GM12864 (cell line): ENCODE results near the gene HAGHL.
"Not testable (repeated sequence)": the region's sequence is repeated elsewhere in the genome, so short reads cannot be mapped to it uniquely, and the experiment has no call there.

Experiments
- DNase-seq: peaks from one replicate; pipeline ENCODE4 v3.0.0-alpha.2; 2011; ENCODE audit warnings: low read depth
- H3K4me3 ChIP-seq: 2 replicates; pipeline ENCODE4 v1.5.1; 2011; ENCODE audit warnings: mild to moderate bottlenecking, low read depth, low read length, control low read depth
- CTCF ChIP-seq: IDR thresholded peaks from 2 replicates; pipeline ENCODE4 v1.5.1; 2011; ENCODE audit warnings: low read depth, mild to moderate bottlenecking, moderate library complexity, low read length, control low read depth, inconsistent platforms; ENCODE audit errors: missing control alignments

The HAGHL gene

GRCh38 chr16:749010-749409 is 22.1 kb downstream of the HAGHL start:
- no peak for TF ChIP-seq CTCF
- no peak for DNase-seq
- H3K4me3 ChIP-seq: no peak overlapping the region

- TF ChIP-seq CTCF: no peak
- no peak overlapping the region for H3K4me3 ChIP-seq
Measured at GRCh38 chr16:750485-750884, 23.6 kb downstream of the HAGHL start.

GRCh38 chr16:751152-752006 is 24.5 kb downstream of the HAGHL start:
- DNase-seq: no peak
- no peak overlapping the region for H3K4me3 ChIP-seq
- no peak for TF ChIP-seq CTCF

More at GRCh38 chr16:750485-750884, 23.6 kb downstream of the HAGHL start:
- no peak for DNase-seq

- no peak overlapping the region for H3K4me3 ChIP-seq
- DNase-seq: no peak
- TF ChIP-seq CTCF: no peak
Measured at GRCh38 chr16:752007-752312, 25.1 kb downstream of the HAGHL start.

- not testable (repeated sequence) for H3K4me3 ChIP-seq, DNase-seq
Measured at GRCh38 chr16:754121-754607, 27.3 kb downstream of the HAGHL start.

- no peak overlapping the region for H3K4me3 ChIP-seq
- no peak for TF ChIP-seq CTCF
- DNase-seq: no peak
Measured at GRCh38 chr16:754656-755055, 27.8 kb downstream of the HAGHL start.

- DNase-seq: no peak
- H3K4me3 ChIP-seq: no peak overlapping the region
- TF ChIP-seq CTCF: no peak
Measured at GRCh38 chr16:756428-756827, 29.5 kb downstream of the HAGHL start.
